LNCAP (cell line): ENCODE data around the gene NR3C1.

Experiments used
- CTCF ChIP-seq: fragments of 450-650 bp; IDR thresholded peaks from 2 replicates; pipeline ENCODE4 v1.5.1; 2017; ENCODE audit warnings: mild to moderate bottlenecking

NR3C1 gene

GRCh38 chr5:143379606-143380005, 23.9 kb downstream of the NR3C1 start:
- no peak for TF ChIP-seq CTCF

GRCh38 chr5:143376911-143377813, 26.3 kb downstream of the NR3C1 start:
- TF ChIP-seq CTCF: no peak

GRCh38 chr5:143376195-143376779, 27.2 kb downstream of the NR3C1 start:
- no peak for TF ChIP-seq CTCF

- no peak for TF ChIP-seq CTCF
Measured at GRCh38 chr5:143374496-143375217, 28.8 kb downstream of the NR3C1 start.

- no peak for TF ChIP-seq CTCF
Measured at GRCh38 chr5:143373076-143373475, 30.4 kb downstream of the NR3C1 start.

- TF ChIP-seq CTCF: no peak
Measured at GRCh38 chr5:143372187-143372829, 31.2 kb downstream of the NR3C1 start.

GRCh38 chr5:143370440-143370839, 33.0 kb downstream of the NR3C1 start:
- no peak for TF ChIP-seq CTCF
